HepG2 (cell line): ENCODE results near the gene TST. TPM values are rescaled to one million over a fixed set of nuclear protein-coding genes. Genes with fewer than 3 reads are reported as not detected.

Source experiments
- AGO1 ChIP-seq: fragments of 200-400 bp; formaldehyde crosslinking; IDR thresholded peaks from 2 replicates; pipeline ENCODE4 v1.6.1; 2017; ENCODE audit warnings: mild to moderate bottlenecking, low read depth, low read length, moderate library complexity; ENCODE audit not compliant: poor library complexity, severe bottlenecking
- ATF1 ChIP-seq: IDR thresholded peaks from 2 replicates; pipeline ENCODE4 v1.6.1; 2016; ENCODE audit warnings: mild to moderate bottlenecking, control low read depth
- DNMT1 ChIP-seq: sonication (generic); formaldehyde crosslinking; IDR thresholded peaks from 2 replicates; pipeline ENCODE4 v1.5.1; 2020; ENCODE audit warnings: mild to moderate bottlenecking, missing genetic modification reagents
- E2F2 ChIP-seq: sonication (generic); formaldehyde crosslinking; IDR thresholded peaks from 2 replicates; pipeline ENCODE4 v1.4.0; 2020; ENCODE audit warnings: missing genetic modification reagents, borderline replicate concordance
- IRF9 ChIP-seq: sonication (generic); formaldehyde crosslinking; IDR thresholded peaks from 2 replicates; pipeline ENCODE4 v1.8.0; 2022; ENCODE audit warnings: missing genetic modification reagents, mild to moderate bottlenecking, borderline replicate concordance
- MIER2 ChIP-seq: IDR thresholded peaks from 2 replicates; pipeline ENCODE4 v1.6.1; 2016; ENCODE audit warnings: missing biosample characterization, missing genetic modification reagents
- MTERF4 ChIP-seq: sonication (generic); formaldehyde crosslinking; IDR thresholded peaks from 2 replicates; pipeline ENCODE4 v1.8.0; 2023; ENCODE audit warnings: mild to moderate bottlenecking, missing genetic modification reagents
- NCOA1 ChIP-seq: sonication (generic); formaldehyde crosslinking; IDR thresholded peaks from 2 replicates; pipeline ENCODE4 v1.9.0; 2021; ENCODE audit warnings: missing genetic modification reagents
- PATZ1 ChIP-seq: sonication (generic); formaldehyde crosslinking; IDR thresholded peaks from 2 replicates; pipeline ENCODE4 v1.4.0; 2020; ENCODE audit warnings: missing genetic modification reagents
- RBM39 ChIP-seq: fragments of 200-400 bp; formaldehyde crosslinking; IDR thresholded peaks from one replicate; pipeline ENCODE4 v1.6.1; 2018; ENCODE audit warnings: antibody characterized with exemption, mild to moderate bottlenecking, low read depth, low read length; ENCODE audit not compliant: poor library complexity, severe bottlenecking
- SRY ChIP-seq: sonication (generic); formaldehyde crosslinking; IDR thresholded peaks from 2 replicates; pipeline ENCODE4 v1.8.0; 2022; ENCODE audit warnings: mild to moderate bottlenecking, missing genetic modification reagents
- TBL1XR1 ChIP-seq: fragments of 150-350 bp; IDR thresholded peaks from 2 replicates; pipeline ENCODE4 v1.6.1; 2014; ENCODE audit warnings: borderline replicate concordance, low read length; ENCODE audit not compliant: partially characterized antibody
- ZBTB46 ChIP-seq: sonication (generic); formaldehyde crosslinking; IDR thresholded peaks from 2 replicates; pipeline ENCODE4 v1.4.0; 2020; ENCODE audit warnings: mild to moderate bottlenecking, missing genetic modification reagents, borderline replicate concordance
- ZNF101 ChIP-seq: sonication (generic); formaldehyde crosslinking; IDR thresholded peaks from 2 replicates; pipeline ENCODE4 v1.4.0; 2020; ENCODE audit warnings: mild to moderate bottlenecking, low read depth, missing genetic modification reagents, borderline replicate concordance
- ZNF225 ChIP-seq: sonication (generic); formaldehyde crosslinking; IDR thresholded peaks from 2 replicates; pipeline ENCODE4 v1.4.0; 2020; ENCODE audit warnings: mild to moderate bottlenecking, missing genetic modification reagents
- ZNF354B ChIP-seq: sonication (generic); formaldehyde crosslinking; IDR thresholded peaks from 2 replicates; pipeline ENCODE4 v1.8.0; 2022; ENCODE audit warnings: mild to moderate bottlenecking, missing genetic modification reagents
- ZNF451 ChIP-seq: sonication (generic); formaldehyde crosslinking; IDR thresholded peaks from 2 replicates; pipeline ENCODE4 v1.5.0; 2020; ENCODE audit warnings: mild to moderate bottlenecking, missing genetic modification reagents
- ZNF513 ChIP-seq: sonication (generic); formaldehyde crosslinking; conservative IDR thresholded peaks from 2 replicates; pipeline ENCODE4 v1.5.0; 2020; ENCODE audit warnings: missing genetic modification reagents
- ZNF605 ChIP-seq: sonication (generic); formaldehyde crosslinking; IDR thresholded peaks from 2 replicates; pipeline ENCODE4 v1.8.0; 2022; ENCODE audit warnings: mild to moderate bottlenecking, missing genetic modification reagents
- polyA plus RNA-seq, 8 experiments: library from polyadenylated mRNA; depleted of rRNA in 3 of 8; stranded (reverse) in 7 of 8; unstranded in 1 of 8; fragments of >200 nt; fragmentation: Illumina TruSeq in 4 of 8; extraction: Trizol in 4 of 8; gene quantifications; 2 replicates each; pipeline versions ENCODE4 v1.2.1 to v1.2.3, GENCODE V29; 2011 to 2016; ENCODE audit warnings: low read depth in 4 of 8, missing spikeins in 1 of 8, mixed read lengths in 1 of 8; ENCODE audit not compliant: insufficient read depth in 1 of 8
- total RNA-seq, 5 experiments: library from RNA; depleted of rRNA; stranded (reverse); fragments of >200 nt; fragmentation: Illumina TruSeq; extraction: Trizol; gene quantifications; 2 replicates each; pipeline ENCODE4 v1.2.3, GENCODE V29; 2016; ENCODE audit warnings: low read depth in 1 of 5

TST gene
- total and polyA plus RNA-seq, 2 of the 13 experiments (the other 11 are each of a cell fraction or from before 2014, with no cell fraction given): 44.6 to 63.6 TPM

- TF ChIP-seq ZNF101 (no peak), SRY (CRISPR knock-in tag) (0 out of 2 replicates have a peak, but pooled peaks have one; percentile 42), ZNF451 (CRISPR knock-in tag) (no peak), TBL1XR1 (no peak), ZNF513 (no peak), NCOA1 (CRISPR knock-in tag) (0 out of 2 replicates have a peak, but pooled peaks have one; percentile 43), E2F2 (0 out of 2 replicates have a peak, but pooled peaks have one; percentile 2), PATZ1 (CRISPR knock-in tag) (peak; percentile 87), ZNF354B (no peak; the same call in 1 of the 2 replicates), MIER2 (CRISPR knock-in tag) (0 out of 2 replicates have a peak, but pooled peaks have one; percentile 32), ZNF605 (0 out of 2 replicates have a peak, but pooled peaks have one; percentile 40), RBM39 (peak; percentile 31), ZBTB46 (CRISPR knock-in tag) (peak; percentile 33; the same call in 1 of the 2 replicates), AGO1 (no peak), ATF1 (CRISPR knock-in tag) (no peak), ZNF225 (CRISPR knock-in tag) (peak; percentile 74; the same call in 1 of the 2 replicates), MTERF4 (no peak), IRF9 (CRISPR knock-in tag) (0 out of 2 replicates have a peak, but pooled peaks have one; percentile 11), DNMT1 (CRISPR knock-in tag) (no peak)
These were observed 14.6 kb upstream of the TST start (continued) for GRCh38 chr22:37033605-37034430.
